ENCODE data around the gene FRMD3. TPM values are rescaled to one million over a fixed set of nuclear protein-coding genes. Genes with fewer than 3 reads are reported as not detected.

FRMD3 gene
- total RNA-seq, 4 donors from 2014 or later: 7.9 to 13.4 (median 11.8) TPM

DNA sequence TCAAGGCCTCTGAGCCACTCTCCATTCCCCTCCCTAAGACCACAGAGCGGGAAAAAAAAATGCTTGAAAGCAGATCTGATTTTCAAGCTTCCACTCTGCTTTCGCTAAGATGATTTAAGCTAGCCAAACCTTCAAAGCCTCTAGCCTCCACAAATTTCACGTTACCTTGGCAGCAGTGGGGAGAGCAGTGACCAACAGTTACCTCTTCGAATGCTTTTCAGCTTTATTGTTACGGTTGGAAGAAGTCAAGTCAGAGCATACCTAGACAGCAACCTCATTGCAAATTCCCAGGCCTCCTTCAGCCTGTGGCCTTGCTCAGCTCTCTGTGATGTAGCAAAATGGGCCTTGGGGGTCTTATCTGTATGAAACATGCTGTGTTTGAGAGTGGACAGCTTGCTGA lies 89.6 kb downstream of the FRMD3 start:
- Histone ChIP-seq H3K4me3 (no peak overlapping the region), H3K4me1 (peaks cover 10 to 33% (median 18%) of the 10 kb centered on the region in 4 donors), H3K27me3 (no peaks in the 10 kb centered on the region), H3K36me3 (no peaks in the 10 kb centered on the region), H3K9me3 (no peaks in the 10 kb centered on the region), H3K27ac (replicated peaks in 1 of 4) (peak overlapping the region in 3 of 4 donors; percentile 30 to 60 (median 59))
- intact Hi-C loops (cut with DNase I): no loop called here
- 94% methylated on average over 5 of the region's 5 CpGs for WGBS
- DNase-seq (ENCODE audit: extremely low spot score): no peak
- no peak for TF ChIP-seq EP300 (IDR thresholded peaks at IDR 0.05)
- TF ChIP-seq, protein P1, sequence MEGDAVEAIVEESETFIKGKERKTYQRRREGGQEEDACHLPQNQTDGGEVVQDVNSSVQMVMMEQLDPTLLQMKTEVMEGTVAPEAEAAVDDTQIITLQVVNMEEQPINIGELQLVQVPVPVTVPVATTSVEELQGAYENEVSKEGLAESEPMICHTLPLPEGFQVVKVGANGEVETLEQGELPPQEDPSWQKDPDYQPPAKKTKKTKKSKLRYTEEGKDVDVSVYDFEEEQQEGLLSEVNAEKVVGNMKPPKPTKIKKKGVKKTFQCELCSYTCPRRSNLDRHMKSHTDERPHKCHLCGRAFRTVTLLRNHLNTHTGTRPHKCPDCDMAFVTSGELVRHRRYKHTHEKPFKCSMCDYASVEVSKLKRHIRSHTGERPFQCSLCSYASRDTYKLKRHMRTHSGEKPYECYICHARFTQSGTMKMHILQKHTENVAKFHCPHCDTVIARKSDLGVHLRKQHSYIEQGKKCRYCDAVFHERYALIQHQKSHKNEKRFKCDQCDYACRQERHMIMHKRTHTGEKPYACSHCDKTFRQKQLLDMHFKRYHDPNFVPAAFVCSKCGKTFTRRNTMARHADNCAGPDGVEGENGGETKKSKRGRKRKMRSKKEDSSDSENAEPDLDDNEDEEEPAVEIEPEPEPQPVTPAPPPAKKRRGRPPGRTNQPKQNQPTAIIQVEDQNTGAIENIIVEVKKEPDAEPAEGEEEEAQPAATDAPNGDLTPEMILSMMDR (IDR thresholded peaks at IDR 0.05): no peak
- TF ChIP-seq POLR2A (IDR thresholded peaks at IDR 0.05; ENCODE audit: low read depth): no peak
- TF ChIP-seq POLR2AphosphoS5 (IDR thresholded peaks at IDR 0.05): no peak

GRCh38 chr9:83447351-83447750 lies 90.8 kb downstream of the FRMD3 start:
- no peak for DNase-seq (ENCODE audit: extremely low spot score)
- Histone ChIP-seq H3K27ac (replicated peaks in 1 of 4) (peak overlapping the region in 1 of 4 donors; percentile 9), H3K4me1 (peaks cover 10 to 36% (median 18%) of the 10 kb centered on the region in 4 donors), H3K27me3 (no peaks in the 10 kb centered on the region), H3K4me3 (no peak overlapping the region), H3K36me3 (no peaks in the 10 kb centered on the region), H3K9me3 (no peaks in the 10 kb centered on the region)
- intact Hi-C loops (cut with DNase I): no loop called here
- no peak for TF ChIP-seq POLR2AphosphoS5 (IDR thresholded peaks at IDR 0.05)
- no peak for TF ChIP-seq EP300 (IDR thresholded peaks at IDR 0.05)
- no peak for TF ChIP-seq POLR2A (IDR thresholded peaks at IDR 0.05; ENCODE audit: low read depth)
- WGBS: 90% methylated on average over 7 of the region's 8 CpGs

- H3K9me3 ChIP-seq: no peaks in the 10 kb centered on the region
- H3K4me1 ChIP-seq: peaks cover 15 to 46% (median 27%) of the 10 kb centered on the region in 4 donors
- H3K27ac ChIP-seq (replicated peaks in 1 of 4): no peak overlapping the region
- no peak for DNase-seq (ENCODE audit: extremely low spot score)
- intact Hi-C loops (cut with DNase I): no loop called here
- H3K4me3 ChIP-seq: no peak overlapping the region
- WGBS: 86% methylated on average over 6 of the region's 6 CpGs
- no peaks in the 10 kb centered on the region for H3K27me3 ChIP-seq
- no peaks in the 10 kb centered on the region for H3K36me3 ChIP-seq
- TF ChIP-seq EP300 (IDR thresholded peaks at IDR 0.05) (no peak), POLR2A (IDR thresholded peaks at IDR 0.05; ENCODE audit: low read depth) (no peak), POLR2AphosphoS5 (IDR thresholded peaks at IDR 0.05) (no peak)
- TF ChIP-seq, protein P1 (IDR thresholded peaks at IDR 0.05): no peak
Measured at GRCh38 chr9:83445703-83446265, 92.4 kb downstream of the FRMD3 start.

- H3K36me3 ChIP-seq: no peaks in the 10 kb centered on the region
- intact Hi-C loops (cut with DNase I): no loop called here
- 60% methylated on average over 4 of the region's 4 CpGs for WGBS
- TF ChIP-seq EP300 (IDR thresholded peaks at IDR 0.05) (no peak), POLR2AphosphoS5 (IDR thresholded peaks at IDR 0.05) (no peak), POLR2A (IDR thresholded peaks at IDR 0.05; ENCODE audit: low read depth) (no peak)
- TF ChIP-seq, protein P1 (IDR thresholded peaks at IDR 0.05): no peak
- DNase-seq (ENCODE audit: extremely low spot score): no peak
- H3K27me3 ChIP-seq: no peaks in the 10 kb centered on the region
- H3K9me3 ChIP-seq: no peaks in the 10 kb centered on the region
- peak overlapping the region in 2 of 4 donors; percentile 2 to 31 for H3K27ac ChIP-seq (replicated peaks in 1 of 4)
- no peak overlapping the region for H3K4me3 ChIP-seq
- peaks cover 15 to 41% (median 32%) of the 10 kb centered on the region in 4 donors for H3K4me1 ChIP-seq
Measured at GRCh38 chr9:83444110-83444509, 94.1 kb downstream of the FRMD3 start.

DNA sequence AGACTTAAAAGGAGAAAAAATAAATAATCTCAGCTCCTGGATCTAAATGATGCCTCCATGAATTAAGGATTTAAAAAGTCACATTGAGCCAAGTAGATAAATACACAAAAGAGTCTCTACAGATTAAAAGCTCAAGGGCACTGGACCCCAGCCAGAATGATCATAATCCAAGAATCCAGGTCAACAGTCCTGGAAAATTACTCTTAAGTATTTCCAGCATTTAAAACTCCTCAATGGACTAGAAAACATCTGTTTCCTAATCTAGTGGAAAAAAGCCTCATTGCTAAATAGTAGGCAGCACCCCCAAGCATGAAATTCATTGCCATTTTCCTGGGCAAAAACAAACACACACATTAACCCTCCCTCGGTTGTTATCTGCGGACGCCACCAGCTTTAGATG lies 96.8 kb downstream of the FRMD3 start:
- intact Hi-C loops (cut with DNase I): no loop called here
- H3K4me3 ChIP-seq: no peak overlapping the region
- no peak for DNase-seq (ENCODE audit: extremely low spot score)
- H3K36me3 ChIP-seq: no peaks in the 10 kb centered on the region
- TF ChIP-seq, protein P1 (IDR thresholded peaks at IDR 0.05): no peak
- TF ChIP-seq POLR2A (IDR thresholded peaks at IDR 0.05; ENCODE audit: low read depth): no peak
- no peak for TF ChIP-seq EP300 (IDR thresholded peaks at IDR 0.05)
- no peak for TF ChIP-seq POLR2AphosphoS5 (IDR thresholded peaks at IDR 0.05)
- no peaks in the 10 kb centered on the region for H3K9me3 ChIP-seq
- peaks cover 11 to 31% (median 26%) of the 10 kb centered on the region in 4 donors for H3K4me1 ChIP-seq
- 77% methylated on average over 3 of the region's 3 CpGs for WGBS
- peak overlapping the region in 2 of 4 donors; percentile 0 to 6 for H3K27ac ChIP-seq (replicated peaks in 1 of 4)
- H3K27me3 ChIP-seq: no peaks in the 10 kb centered on the region
